Effector memory CD8-positive, alpha-beta T cell (primary cell): ENCODE data around the gene CLCA4.
A peak's percentile ranks its signal among the peaks of the same experiment; 100 is the strongest.
"Not testable (repeated sequence)": the region's sequence is repeated elsewhere in the genome, so short reads cannot be mapped to it uniquely, and the experiment has no call there.

Experiments
- ATAC-seq: fragments of 150-1000 bp; cut with Tn5 transposase; replicated peaks from 2 replicates; pipeline ENCODE4 v1.10.0; 2021; ENCODE audit warnings: mild to moderate bottlenecking, moderate library complexity
- DNase-seq, 3 experiments: peaks; one replicate each; pipeline ENCODE4 v3.0.0; 2021
- H3K27ac Mint-ChIP-seq, 2 donors: one replicate each; pipeline ENCODE4 v1.8.0; 2022; ENCODE audit warnings: mild to moderate bottlenecking in 2 of 2, mixed read lengths in 2 of 2, moderate library complexity in 2 of 2
- H3K27me3 Mint-ChIP-seq, 2 donors: one replicate each; pipeline ENCODE4 v1.8.0; 2022; ENCODE audit warnings: mixed read lengths in 2 of 2
- H3K36me3 Mint-ChIP-seq: one replicate; pipeline ENCODE4 v1.8.0; 2022; ENCODE audit warnings: mild to moderate bottlenecking, moderate library complexity, mixed read lengths; ENCODE audit not compliant: insufficient read depth
- H3K4me1 Mint-ChIP-seq, 2 donors: one replicate each; pipeline ENCODE4 v1.8.0; 2022; ENCODE audit warnings: low read depth in 2 of 2, mixed read lengths in 2 of 2
- H3K4me3 Mint-ChIP-seq, 2 donors: one replicate each; pipeline ENCODE4 v1.8.0; 2022; ENCODE audit warnings: mild to moderate bottlenecking in 2 of 2, mixed read lengths in 2 of 2, moderate library complexity in 2 of 2
- H3K9me3 Mint-ChIP-seq, 2 donors: one replicate each; pipeline ENCODE4 v1.8.0; 2022; ENCODE audit warnings: mixed read lengths in 2 of 2

CLCA4 gene

GRCh38 chr1:86596224-86596623 lies 49.3 kb downstream of the CLCA4 start:
- ATAC-seq = no peak
- Mint-ChIP-seq H3K36me3 (no peaks in the 10 kb centered on the region), H3K27ac (no peak overlapping the region), H3K4me3 (no peak overlapping the region), H3K27me3 (peaks cover 12 to 15% of the 10 kb centered on the region in 2 donors), H3K9me3 (peaks cover 3 to 13% of the 10 kb centered on the region in 2 donors), H3K4me1 (no peaks in the 10 kb centered on the region)
- DNase-seq = no peak

- Mint-ChIP-seq H3K4me1 (no peaks in the 10 kb centered on the region), H3K27me3 (peaks cover 12% of the 10 kb centered on the region in 2 donors), H3K27ac (no peak overlapping the region), H3K9me3 (peaks cover 3 to 13% of the 10 kb centered on the region in 2 donors), H3K36me3 (no peaks in the 10 kb centered on the region), H3K4me3 (no peak overlapping the region)
- ATAC-seq (no peak), DNase-seq (no peak)
These were observed 49.9 kb downstream of the CLCA4 start for GRCh38 chr1:86596741-86597290.

DNA sequence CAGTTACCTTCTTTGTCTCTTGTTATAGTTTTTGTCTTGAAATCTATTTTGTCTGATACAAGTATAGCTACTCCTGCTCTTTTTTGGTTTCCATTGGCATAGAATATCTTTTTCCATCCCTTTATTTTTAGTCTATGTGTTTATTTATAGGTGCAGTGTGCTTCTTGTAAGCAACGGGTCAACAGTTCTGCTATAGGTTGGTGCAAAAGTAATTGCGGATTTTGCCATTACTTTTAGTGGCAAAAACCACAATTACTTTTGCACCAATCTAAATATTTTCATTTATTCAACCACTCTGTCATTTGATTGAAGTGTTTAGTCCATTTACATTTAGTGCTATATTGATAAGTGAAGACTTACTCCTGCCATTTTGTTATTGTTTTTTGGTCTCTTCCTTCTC lies 59.2 kb downstream of the CLCA4 start:
- not testable (repeated sequence) for H3K9me3 Mint-ChIP-seq, DNase-seq, H3K4me1 Mint-ChIP-seq, H3K36me3 Mint-ChIP-seq, H3K4me3 Mint-ChIP-seq, ATAC-seq, H3K27ac Mint-ChIP-seq
- peaks cover 7 to 15% of the 10 kb centered on the region in 2 donors for H3K27me3 Mint-ChIP-seq

GRCh38 chr1:86616433-86616832 lies 69.6 kb downstream of the CLCA4 start:
- Mint-ChIP-seq H3K4me3 (no peak overlapping the region), H3K27ac (peak overlapping the region; percentile 6 to 50), H3K4me1 (peaks cover 4 to 5% of the 10 kb centered on the region in 2 donors), H3K27me3 (peaks cover 5 to 11% of the 10 kb centered on the region in 2 donors), H3K9me3 (peaks cover 3 to 7% of the 10 kb centered on the region in 2 donors), H3K36me3 (no peaks in the 10 kb centered on the region)
- no peak for ATAC-seq
- DNase-seq = no peak

GRCh38 chr1:86616871-86617270 lies 70.0 kb downstream of the CLCA4 start:
- peak overlapping the region; percentile 6 to 50 for H3K27ac Mint-ChIP-seq
- peaks cover 4 to 5% of the 10 kb centered on the region in 2 donors for H3K4me1 Mint-ChIP-seq
- no peak overlapping the region for H3K4me3 Mint-ChIP-seq
- H3K36me3 Mint-ChIP-seq = no peaks in the 10 kb centered on the region
- peaks cover 9 to 16% of the 10 kb centered on the region in 2 donors for H3K27me3 Mint-ChIP-seq
- ATAC-seq = peak; percentile 74
- peaks cover 3 to 7% of the 10 kb centered on the region in 2 donors for H3K9me3 Mint-ChIP-seq
- DNase-seq = no peak

DNA sequence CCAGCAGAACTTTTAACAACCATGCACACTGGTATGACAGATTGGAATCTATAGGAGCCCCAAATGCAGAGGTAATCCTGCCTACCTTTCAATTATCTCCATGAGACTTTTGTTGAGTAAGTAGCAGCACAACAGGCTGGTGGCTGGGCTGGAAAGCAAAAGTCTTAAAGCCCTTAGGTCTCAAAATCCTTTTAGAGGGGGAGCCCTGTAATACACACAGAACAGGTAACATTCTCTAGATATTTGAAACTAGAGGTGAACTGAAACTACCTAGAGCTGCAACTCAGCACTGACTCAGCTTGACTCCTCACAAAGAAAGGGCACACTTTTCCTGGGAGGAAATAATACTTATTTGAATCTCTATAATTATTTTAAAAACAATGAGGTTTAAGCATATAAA lies 71.5 kb downstream of the CLCA4 start:
- no peaks in the 10 kb centered on the region for H3K36me3 Mint-ChIP-seq
- peaks cover 4 to 5% of the 10 kb centered on the region in 2 donors for H3K4me1 Mint-ChIP-seq
- H3K9me3 Mint-ChIP-seq = peaks cover under 1 to 3% of the 10 kb centered on the region in 2 donors
- no peak overlapping the region for H3K27ac Mint-ChIP-seq
- H3K4me3 Mint-ChIP-seq = no peak overlapping the region
- peaks cover 13 to 30% of the 10 kb centered on the region in 2 donors for H3K27me3 Mint-ChIP-seq
- DNase-seq (no peak), ATAC-seq (no peak)

- peaks cover 0 to 2% of the 10 kb centered on the region in 2 donors for H3K9me3 Mint-ChIP-seq
- ATAC-seq (no peak), DNase-seq (no peak)
- H3K27ac Mint-ChIP-seq = no peak overlapping the region
- H3K36me3 Mint-ChIP-seq = no peaks in the 10 kb centered on the region
- H3K4me3 Mint-ChIP-seq = no peak overlapping the region
- peaks cover 4 to 5% of the 10 kb centered on the region in 2 donors for H3K4me1 Mint-ChIP-seq
- H3K27me3 Mint-ChIP-seq = peaks cover 13 to 32% of the 10 kb centered on the region in 2 donors
These were observed 72.4 kb downstream of the CLCA4 start for GRCh38 chr1:86619313-86619712.

- DNase-seq (no peak), ATAC-seq (no peak)
- no peak overlapping the region for H3K27ac Mint-ChIP-seq
- H3K9me3 Mint-ChIP-seq = no peaks in the 10 kb centered on the region
- H3K27me3 Mint-ChIP-seq = peaks cover 13 to 29% of the 10 kb centered on the region in 2 donors
- H3K4me1 Mint-ChIP-seq = peaks cover 4 to 5% of the 10 kb centered on the region in 2 donors
- no peak overlapping the region for H3K4me3 Mint-ChIP-seq
- H3K36me3 Mint-ChIP-seq = no peaks in the 10 kb centered on the region
These were observed 74.4 kb downstream of the CLCA4 start for GRCh38 chr1:86621286-86621685.
